ENCODE data around the gene PRPSAP1. TPM values are rescaled to one million over a fixed set of nuclear protein-coding genes. Genes with fewer than 3 reads are reported as not detected.

PRPSAP1 gene, protein sequence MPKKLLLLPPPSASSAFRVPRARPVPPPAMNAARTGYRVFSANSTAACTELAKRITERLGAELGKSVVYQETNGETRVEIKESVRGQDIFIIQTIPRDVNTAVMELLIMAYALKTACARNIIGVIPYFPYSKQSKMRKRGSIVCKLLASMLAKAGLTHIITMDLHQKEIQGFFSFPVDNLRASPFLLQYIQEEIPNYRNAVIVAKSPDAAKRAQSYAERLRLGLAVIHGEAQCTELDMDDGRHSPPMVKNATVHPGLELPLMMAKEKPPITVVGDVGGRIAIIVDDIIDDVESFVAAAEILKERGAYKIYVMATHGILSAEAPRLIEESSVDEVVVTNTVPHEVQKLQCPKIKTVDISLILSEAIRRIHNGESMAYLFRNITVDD
- 41.2 and 42.6 TPM in 2 replicates for total RNA-seq (2022)
- Bru-seq, nascent RNA: percentile 51 among the genes with signal in this experiment
- percentile 68 among the genes with signal in this experiment for BruChase-seq, experiment 1, labeled RNA remaining after a 6-hour chase
- BruChase-seq, experiment 2, labeled RNA remaining after a 2-hour chase: percentile 62 among the genes with signal in this experiment
- long read RNA-seq, transcript PRPSAP1-206 (10 exons, 3,660 nt): major isoform, 59 of 68 reads
- long read RNA-seq, partial matches to known transcripts: 5 of 68 reads
- long read RNA-seq, other reads (novel, unspliced or antisense): 4 of 68 reads

DNA sequence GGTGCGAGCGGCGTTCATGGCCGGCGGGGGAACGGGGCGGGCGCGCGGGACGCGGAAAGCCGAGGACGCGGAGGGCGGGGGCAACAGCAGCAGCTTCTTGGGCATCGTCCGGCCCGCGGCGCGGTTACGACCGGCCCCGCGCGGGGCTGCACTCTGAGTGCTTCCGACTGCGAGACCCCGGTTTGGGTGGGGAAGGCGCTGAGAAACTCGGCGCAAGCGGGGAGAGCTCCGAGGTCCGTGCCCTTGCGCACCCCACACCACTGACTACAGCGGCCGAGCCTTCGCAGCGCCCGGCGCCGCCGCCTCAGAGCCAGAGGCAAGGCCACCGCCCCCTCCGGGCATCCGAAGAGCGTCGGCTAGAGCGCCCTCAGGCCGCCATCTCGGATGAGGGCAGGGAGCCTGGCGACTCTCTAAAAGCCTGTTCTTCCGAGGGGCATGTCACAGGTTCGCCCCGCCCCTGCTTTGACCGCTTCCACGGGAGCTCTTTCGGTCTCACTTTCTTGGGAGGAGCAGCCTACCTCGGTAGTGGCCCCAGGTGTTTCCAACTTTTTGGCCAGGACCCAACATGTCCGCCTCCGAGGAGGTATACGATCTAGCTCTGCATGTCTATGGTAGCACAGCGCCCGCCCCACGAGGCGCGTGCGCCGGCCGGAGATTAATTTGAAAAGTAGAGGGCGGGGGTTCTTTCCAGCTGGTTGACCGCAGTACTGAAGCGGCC, at the start of gene PRPSAP1:
TSS of gene PRPSAP1 (minus strand) at position 318 of the 718 bp plus-strand sequence. CDS start at position 105, 213 bp downstream.
- H3K4me1 Mint-ChIP-seq (ENCODE audit: low read depth, unreplicated experiment): peaks cover 30% of the 10 kb centered on the region
- peak; percentile 87 for DNase-seq
- TF ChIP-seq, protein P1, sequence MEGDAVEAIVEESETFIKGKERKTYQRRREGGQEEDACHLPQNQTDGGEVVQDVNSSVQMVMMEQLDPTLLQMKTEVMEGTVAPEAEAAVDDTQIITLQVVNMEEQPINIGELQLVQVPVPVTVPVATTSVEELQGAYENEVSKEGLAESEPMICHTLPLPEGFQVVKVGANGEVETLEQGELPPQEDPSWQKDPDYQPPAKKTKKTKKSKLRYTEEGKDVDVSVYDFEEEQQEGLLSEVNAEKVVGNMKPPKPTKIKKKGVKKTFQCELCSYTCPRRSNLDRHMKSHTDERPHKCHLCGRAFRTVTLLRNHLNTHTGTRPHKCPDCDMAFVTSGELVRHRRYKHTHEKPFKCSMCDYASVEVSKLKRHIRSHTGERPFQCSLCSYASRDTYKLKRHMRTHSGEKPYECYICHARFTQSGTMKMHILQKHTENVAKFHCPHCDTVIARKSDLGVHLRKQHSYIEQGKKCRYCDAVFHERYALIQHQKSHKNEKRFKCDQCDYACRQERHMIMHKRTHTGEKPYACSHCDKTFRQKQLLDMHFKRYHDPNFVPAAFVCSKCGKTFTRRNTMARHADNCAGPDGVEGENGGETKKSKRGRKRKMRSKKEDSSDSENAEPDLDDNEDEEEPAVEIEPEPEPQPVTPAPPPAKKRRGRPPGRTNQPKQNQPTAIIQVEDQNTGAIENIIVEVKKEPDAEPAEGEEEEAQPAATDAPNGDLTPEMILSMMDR (IDR thresholded peaks at IDR 0.05; ENCODE audit: unreplicated experiment): peak; percentile 49
- no TSS peak for BruUV-seq (replicated peaks)
- peaks cover 30% of the 10 kb centered on the region for H3K36me3 Mint-ChIP-seq (ENCODE audit: insufficient read depth, unreplicated experiment)
- peak within 1 kb of the TSS; percentile 96 for H3K4me3 Mint-ChIP-seq (ENCODE audit: low read depth, unreplicated experiment)
- H3K27ac Mint-ChIP-seq (ENCODE audit: unreplicated experiment): peak within 1 kb of the TSS; percentile 98
- H3K9me3 Mint-ChIP-seq (ENCODE audit: low read depth, unreplicated experiment): no peaks in the 10 kb centered on the region
- intact Hi-C loops (cut with micrococcal nuclease; ENCODE audit: unreplicated experiment): no loop called here
- CTCF ChIA-PET: interaction anchor here (0.6 to 1.9 kb wide), 16 partner anchors 8 to 1215 kb away, joined by 3 to 12 read pairs (median 3); no protein-coding TSS in a partner anchor
- H3K27me3 Mint-ChIP-seq (ENCODE audit: unreplicated experiment): no peaks in the 10 kb centered on the region

DNA sequence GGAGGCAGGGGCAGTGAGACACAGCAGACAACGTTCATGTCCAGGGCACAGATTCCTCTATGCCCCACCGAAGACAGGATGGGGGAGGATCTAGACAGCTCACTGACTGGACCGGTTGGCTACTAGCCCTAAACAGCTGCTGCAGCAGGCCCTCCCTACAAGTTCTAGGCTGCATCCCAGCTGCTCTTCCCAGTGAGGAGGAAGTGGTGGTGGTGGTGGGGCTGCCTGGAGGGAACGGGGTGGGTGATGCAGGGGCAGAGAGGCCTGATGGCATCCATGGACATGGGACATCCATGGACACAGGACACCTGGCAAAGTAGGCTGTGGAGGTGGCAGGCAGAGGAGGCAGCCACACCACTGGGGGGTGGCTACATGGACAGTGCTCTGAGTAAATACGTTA, 49.0 kb upstream of the PRPSAP1 start:
- TF ChIP-seq, protein P1 (IDR thresholded peaks at IDR 0.05; ENCODE audit: unreplicated experiment): no peak
- no TSS peak for BruUV-seq (replicated peaks)
- CTCF ChIA-PET: no interaction called here
- H3K4me3 Mint-ChIP-seq (ENCODE audit: low read depth, unreplicated experiment): no peak overlapping the region
- no peak for DNase-seq
- no peaks in the 10 kb centered on the region for H3K27me3 Mint-ChIP-seq (ENCODE audit: unreplicated experiment)
- H3K27ac Mint-ChIP-seq (ENCODE audit: unreplicated experiment): no peak overlapping the region
- no peaks in the 10 kb centered on the region for H3K4me1 Mint-ChIP-seq (ENCODE audit: low read depth, unreplicated experiment)
- intact Hi-C loops (cut with micrococcal nuclease; ENCODE audit: unreplicated experiment): no loop called here
- H3K36me3 Mint-ChIP-seq (ENCODE audit: insufficient read depth, unreplicated experiment): peaks cover 45% of the 10 kb centered on the region
- no peaks in the 10 kb centered on the region for H3K9me3 Mint-ChIP-seq (ENCODE audit: low read depth, unreplicated experiment)

DNA sequence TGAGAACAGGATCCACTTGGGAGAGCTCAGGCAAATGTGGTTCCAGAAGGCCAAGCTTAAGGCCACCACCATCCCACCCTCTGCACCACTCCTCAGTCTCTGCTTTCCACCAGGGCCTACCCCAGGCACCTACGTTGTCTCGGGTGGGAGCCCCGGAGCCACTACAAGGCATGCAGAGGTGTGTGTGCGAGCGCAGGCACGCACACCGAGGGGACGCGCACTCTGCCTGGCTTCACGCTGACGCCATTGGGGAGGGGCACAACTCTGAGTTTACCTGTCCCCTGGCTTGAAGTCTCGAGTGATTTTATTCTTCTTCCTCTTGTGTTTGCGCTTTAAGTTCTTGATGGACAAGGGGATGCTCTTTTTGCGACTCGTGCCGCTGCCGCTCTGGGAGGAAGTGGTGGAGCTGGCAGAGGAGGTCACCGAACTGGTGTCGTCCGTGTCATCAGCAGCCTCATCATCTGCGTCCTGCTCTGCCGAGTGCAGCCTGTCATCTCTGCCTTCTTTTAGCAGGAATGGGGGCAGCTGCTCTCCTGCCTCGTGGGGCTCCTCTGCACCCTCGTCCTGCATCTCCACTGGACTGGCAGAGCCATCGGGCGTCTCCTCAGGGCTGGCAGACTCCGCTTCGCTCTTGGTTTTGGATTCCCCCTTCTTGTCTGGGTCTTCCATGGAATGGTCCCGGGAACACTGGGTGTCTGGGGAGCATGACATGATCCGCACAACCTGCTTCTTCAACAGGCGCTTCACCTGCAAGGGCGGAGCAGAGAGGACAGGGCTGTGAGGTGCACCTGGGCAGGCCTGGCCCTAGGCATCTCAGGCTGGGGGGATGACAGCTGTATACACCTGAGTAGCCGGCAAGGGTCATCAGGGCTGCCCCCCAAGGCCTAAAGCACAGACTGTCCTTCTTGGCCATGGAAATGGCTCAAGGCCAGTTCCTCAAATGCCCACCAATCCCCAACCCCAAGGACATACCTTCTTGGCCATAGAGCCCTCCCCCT, 45.8 kb upstream of the PRPSAP1 start:
- no peak overlapping the region for H3K4me3 Mint-ChIP-seq (ENCODE audit: low read depth, unreplicated experiment)
- H3K9me3 Mint-ChIP-seq (ENCODE audit: low read depth, unreplicated experiment): no peaks in the 10 kb centered on the region
- TF ChIP-seq, protein P1 (IDR thresholded peaks at IDR 0.05; ENCODE audit: unreplicated experiment): no peak
- H3K27me3 Mint-ChIP-seq (ENCODE audit: unreplicated experiment): no peaks in the 10 kb centered on the region
- peaks cover 50% of the 10 kb centered on the region for H3K36me3 Mint-ChIP-seq (ENCODE audit: insufficient read depth, unreplicated experiment)
- H3K27ac Mint-ChIP-seq (ENCODE audit: unreplicated experiment): no peak overlapping the region
- no peaks in the 10 kb centered on the region for H3K4me1 Mint-ChIP-seq (ENCODE audit: low read depth, unreplicated experiment)
- no TSS peak for BruUV-seq (replicated peaks)
- intact Hi-C loops (cut with micrococcal nuclease; ENCODE audit: unreplicated experiment): loop anchor here (5.0 kb wide), 1 partner anchor 97 kb away; no protein-coding TSS in a partner anchor
- CTCF ChIA-PET: interaction anchor here (1.0 to 1.5 kb wide), 3 partner anchors 13 to 29 kb away, joined by 3 to 8 read pairs (median 3); no protein-coding TSS in a partner anchor
- no peak for DNase-seq
